MM.1S (cell line): ENCODE data around the gene WDR13.

Experiments
- DNase-seq: peaks from one replicate; pipeline ENCODE4 v3.0.0-alpha.2; 2015
- H2AFZ ChIP-seq: fragments of 300-600 bp; sonication (generic); 2 replicates; pipeline ENCODE4 v1.6.0; 2016; ENCODE audit warnings: antibody characterized with exemption, low read length
- H3F3A ChIP-seq: fragments of 300-600 bp; sonication (generic); 2 replicates; pipeline ENCODE4 v1.6.1; 2016; ENCODE audit warnings: mild to moderate bottlenecking, antibody characterized with exemption, low read length, moderate library complexity, mixed read lengths; ENCODE audit not compliant: insufficient read depth
- H3K27ac ChIP-seq: fragments of 300-600 bp; sonication (generic); 2 replicates; pipeline ENCODE4 v1.5.1; 2016; ENCODE audit warnings: mild to moderate bottlenecking, low read length
- H3K27me3 ChIP-seq: fragments of 300-600 bp; sonication (generic); replicated peaks from 2 replicates; pipeline ENCODE4 v1.6.0; 2016; ENCODE audit warnings: low read length; ENCODE audit not compliant: insufficient read depth
- H3K36me3 ChIP-seq: fragments of 300-600 bp; sonication (generic); replicated peaks from 2 replicates; pipeline ENCODE4 v1.6.1; 2016; ENCODE audit warnings: mild to moderate bottlenecking, low read length, mixed read lengths; ENCODE audit not compliant: insufficient read depth
- H3K4me1 ChIP-seq: fragments of 300-600 bp; sonication (generic); 2 replicates; pipeline ENCODE4 v1.6.1; 2016; ENCODE audit warnings: low read length, mixed read lengths
- H3K4me2 ChIP-seq: fragments of 300-600 bp; sonication (generic); 2 replicates; pipeline ENCODE4 v1.6.0; 2016; ENCODE audit warnings: low read depth, low read length
- H3K4me3 ChIP-seq: fragments of 300-600 bp; sonication (generic); 2 replicates; pipeline ENCODE4 v1.5.1; 2016; ENCODE audit warnings: low read length, mixed read lengths
- H3K79me2 ChIP-seq: fragments of 300-600 bp; sonication (generic); 2 replicates; pipeline ENCODE4 v1.6.1; 2016; ENCODE audit warnings: mixed run types, low read length, mixed read lengths
- H3K9ac ChIP-seq: fragments of 300-600 bp; sonication (generic); 2 replicates; pipeline ENCODE4 v1.6.1; 2016; ENCODE audit warnings: low read length, mixed read lengths
- H3K9me2 ChIP-seq: fragments of 300-600 bp; sonication (generic); replicated peaks from 2 replicates; pipeline ENCODE4 v1.6.1; 2016; ENCODE audit warnings: mild to moderate bottlenecking, low read length, mixed read lengths; ENCODE audit not compliant: insufficient read depth
- H3K9me3 ChIP-seq: fragments of 300-600 bp; sonication (generic); replicated peaks from 2 replicates; pipeline ENCODE4 v1.6.1; 2016; ENCODE audit warnings: mild to moderate bottlenecking, low read length, mixed read lengths; ENCODE audit not compliant: insufficient read depth
- H4K20me1 ChIP-seq: fragments of 300-600 bp; sonication (generic); 2 replicates; pipeline ENCODE4 v1.6.1; 2016; ENCODE audit warnings: mild to moderate bottlenecking, low read length, moderate library complexity, mixed read lengths; ENCODE audit not compliant: insufficient read depth
- EZH2 ChIP-seq: fragments of 300-600 bp; sonication (generic); optimal IDR thresholded peaks from 2 replicates; pipeline ENCODE3; 2017; ENCODE audit warnings: low read depth, mild to moderate bottlenecking, antibody characterized with exemption, low read length, mixed read lengths
- EZH2phosphoT487 ChIP-seq: fragments of 300-600 bp; sonication (generic); IDR thresholded peaks from 2 replicates; pipeline ENCODE4 v1.6.1; 2018; ENCODE audit warnings: antibody characterized with exemption, low read length
- TF ChIP-seq, protein P1 (sequence below): fragments of 300-600 bp; sonication (generic); IDR thresholded peaks from 2 replicates; pipeline ENCODE4 v1.5.1; 2016; ENCODE audit warnings: antibody characterized with exemption, low read length, mixed read lengths

WDR13 gene

DNA sequence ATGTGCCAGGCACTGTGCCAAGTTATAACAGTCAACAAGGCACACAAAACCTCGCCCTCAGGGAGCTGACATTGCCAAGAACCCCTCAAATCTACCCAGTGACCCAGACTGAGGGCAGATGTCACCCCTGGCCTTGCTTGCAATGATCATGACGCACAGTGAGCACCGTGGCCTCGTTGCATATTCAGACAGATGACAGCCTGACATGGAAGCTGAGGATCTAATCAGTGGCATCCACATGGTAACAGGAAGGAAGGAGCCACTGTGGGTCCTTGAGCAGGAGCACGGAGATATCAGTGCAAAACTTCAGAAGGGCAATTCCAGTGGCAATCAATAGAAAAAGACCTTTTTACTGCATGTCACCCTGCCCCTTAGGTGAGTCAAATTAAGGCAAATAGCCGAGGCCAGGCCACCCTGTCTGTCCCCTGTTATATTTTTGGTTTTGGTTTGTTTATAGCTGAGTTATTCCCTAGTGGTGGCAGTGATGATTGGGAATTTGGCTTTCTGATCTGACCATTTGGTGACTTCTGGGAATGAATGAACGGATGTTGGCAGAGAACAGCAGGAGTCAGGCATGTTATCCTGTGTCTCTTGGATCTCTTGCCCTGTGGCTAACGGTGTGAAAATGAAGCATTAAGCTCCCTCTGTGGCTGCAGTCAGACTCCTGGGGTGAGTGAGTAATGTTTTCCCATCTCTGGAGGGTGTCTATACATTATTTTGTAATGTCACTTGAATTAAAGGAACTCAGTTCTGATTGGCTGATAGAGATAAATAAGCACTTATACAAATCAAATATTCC lies 20.4 kb downstream of the WDR13 start:
- Histone ChIP-seq H3K36me3 (no peaks in the 10 kb centered on the region), H3K79me2 (no peaks in the 10 kb centered on the region), H3K27me3 (no peaks in the 10 kb centered on the region), H3K4me1 (no peaks in the 10 kb centered on the region), H3K9me2 (no peaks in the 10 kb centered on the region), H3K4me2 (no peak overlapping the region), H3K9me3 (no peaks in the 10 kb centered on the region), H4K20me1 (no peaks in the 10 kb centered on the region), H2AFZ (no peak overlapping the region), H3K27ac (no peak overlapping the region), H3F3A (no peaks in the 10 kb centered on the region), H3K4me3 (no peak overlapping the region), H3K9ac (no peak overlapping the region)
- TF ChIP-seq EZH2phosphoT487 (no peak), EZH2 (no peak)
- TF ChIP-seq, protein P1, sequence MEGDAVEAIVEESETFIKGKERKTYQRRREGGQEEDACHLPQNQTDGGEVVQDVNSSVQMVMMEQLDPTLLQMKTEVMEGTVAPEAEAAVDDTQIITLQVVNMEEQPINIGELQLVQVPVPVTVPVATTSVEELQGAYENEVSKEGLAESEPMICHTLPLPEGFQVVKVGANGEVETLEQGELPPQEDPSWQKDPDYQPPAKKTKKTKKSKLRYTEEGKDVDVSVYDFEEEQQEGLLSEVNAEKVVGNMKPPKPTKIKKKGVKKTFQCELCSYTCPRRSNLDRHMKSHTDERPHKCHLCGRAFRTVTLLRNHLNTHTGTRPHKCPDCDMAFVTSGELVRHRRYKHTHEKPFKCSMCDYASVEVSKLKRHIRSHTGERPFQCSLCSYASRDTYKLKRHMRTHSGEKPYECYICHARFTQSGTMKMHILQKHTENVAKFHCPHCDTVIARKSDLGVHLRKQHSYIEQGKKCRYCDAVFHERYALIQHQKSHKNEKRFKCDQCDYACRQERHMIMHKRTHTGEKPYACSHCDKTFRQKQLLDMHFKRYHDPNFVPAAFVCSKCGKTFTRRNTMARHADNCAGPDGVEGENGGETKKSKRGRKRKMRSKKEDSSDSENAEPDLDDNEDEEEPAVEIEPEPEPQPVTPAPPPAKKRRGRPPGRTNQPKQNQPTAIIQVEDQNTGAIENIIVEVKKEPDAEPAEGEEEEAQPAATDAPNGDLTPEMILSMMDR, result no peak
- DNase-seq, result no peak

DNA sequence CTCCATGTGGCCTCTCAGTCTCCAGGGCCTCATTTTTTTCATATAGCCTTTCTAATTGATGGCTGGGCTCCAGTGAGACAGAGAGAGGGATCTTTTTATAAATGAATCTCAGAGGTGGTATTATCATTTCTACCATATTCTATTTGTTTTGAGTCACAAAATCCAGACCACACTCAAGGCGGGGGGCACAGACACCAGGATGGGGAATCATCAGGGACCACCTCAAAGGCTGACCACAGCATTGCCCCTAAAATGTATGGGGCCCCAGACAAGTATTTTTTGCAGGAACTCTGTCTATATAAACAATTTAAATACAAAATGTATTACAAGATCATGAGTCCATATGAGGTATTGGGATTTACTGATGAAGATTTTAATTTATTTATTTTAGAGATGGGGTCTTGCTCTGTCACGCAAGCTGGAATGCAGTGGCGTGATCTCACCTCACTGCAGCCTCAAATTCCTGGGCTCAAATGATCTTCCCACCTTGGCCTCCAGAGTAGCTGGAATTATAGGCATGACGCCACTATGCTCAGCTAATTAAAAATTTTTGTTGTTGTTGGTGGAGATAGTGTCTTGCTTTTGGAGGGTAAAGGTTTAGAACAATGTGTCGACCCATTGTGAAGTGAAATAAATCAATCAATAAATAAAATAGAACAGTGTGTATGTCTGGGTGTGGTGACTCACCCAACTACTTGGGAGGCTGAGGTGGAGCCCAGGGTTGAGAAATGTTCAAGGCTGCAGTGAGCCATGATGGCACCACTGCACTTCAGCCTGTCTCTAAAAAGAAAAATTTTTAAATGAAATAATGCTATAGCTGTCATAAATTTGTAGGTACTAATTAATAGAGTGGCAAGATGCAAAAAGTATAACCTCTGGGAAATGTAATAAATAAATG lies 29.4 kb downstream of the WDR13 start:
- H3K4me2 ChIP-seq, result no peak overlapping the region
- no peak overlapping the region for H3K4me3 ChIP-seq
- H3K9me3 ChIP-seq, result no peaks in the 10 kb centered on the region
- no peak for DNase-seq
- H2AFZ ChIP-seq, result no peak overlapping the region
- no peaks in the 10 kb centered on the region; the same call in 1 of the 2 replicates for H3F3A ChIP-seq
- no peak overlapping the region for H3K27ac ChIP-seq
- no peaks in the 10 kb centered on the region for H3K36me3 ChIP-seq
- H4K20me1 ChIP-seq, result no peaks in the 10 kb centered on the region
- H3K27me3 ChIP-seq, result no peaks in the 10 kb centered on the region
- no peaks in the 10 kb centered on the region for H3K9me2 ChIP-seq
- peaks cover under 1% of the 10 kb centered on the region; the same call in 1 of the 2 replicates for H3K4me1 ChIP-seq
- H3K9ac ChIP-seq, result no peak overlapping the region
- TF ChIP-seq EZH2phosphoT487 (no peak), EZH2 (no peak)
- TF ChIP-seq, protein P1, result no peak
- H3K79me2 ChIP-seq, result no peaks in the 10 kb centered on the region

DNA sequence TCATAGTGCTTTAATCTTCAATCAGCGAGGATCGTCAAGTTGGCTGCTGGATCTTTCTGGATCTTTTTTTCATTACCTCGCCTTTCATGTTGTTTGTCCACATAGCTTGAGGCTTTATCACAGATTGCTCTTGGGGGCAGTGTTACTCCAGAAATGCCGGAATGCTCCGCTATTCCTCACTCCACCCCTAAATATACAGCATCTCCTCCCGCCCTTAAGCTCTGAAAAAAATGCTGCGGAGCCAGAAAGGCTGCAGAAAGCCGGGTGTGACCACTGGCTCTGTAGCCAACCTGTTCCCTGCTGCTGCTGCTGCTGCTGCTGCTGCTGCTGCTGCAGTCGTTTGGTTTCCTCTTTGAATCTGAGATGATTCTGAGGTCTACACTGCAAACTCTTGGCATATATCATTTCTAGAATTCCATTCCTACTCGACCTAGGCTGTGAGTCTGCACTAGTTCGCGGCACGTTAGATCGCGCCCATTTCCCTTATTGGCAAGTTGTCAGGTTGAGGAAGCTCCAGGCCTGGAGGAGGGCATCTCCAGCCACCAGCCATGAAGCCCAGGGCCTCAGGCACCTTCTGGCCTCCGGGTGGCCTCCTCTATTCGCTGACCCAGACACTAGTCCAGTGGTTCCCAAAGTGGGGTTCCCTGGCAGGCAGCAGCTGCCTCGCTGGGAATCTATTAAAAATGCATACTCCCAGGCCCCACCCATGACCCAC lies 34.2 kb downstream of the WDR13 start:
- peak overlapping the region; percentile 65 for H2AFZ ChIP-seq
- TF ChIP-seq, protein P1, result peak; percentile 45
- TF ChIP-seq EZH2phosphoT487 (no peak), EZH2 (no peak)
- H3K27me3 ChIP-seq, result no peaks in the 10 kb centered on the region
- no peaks in the 10 kb centered on the region for H3K9me3 ChIP-seq
- H3K9ac ChIP-seq, result no peak overlapping the region
- DNase-seq, result peak; percentile 88
- H3K4me1 ChIP-seq, result peaks cover 9% of the 10 kb centered on the region
- H3K27ac ChIP-seq, result peak overlapping the region; percentile 60; the same call in 1 of the 2 replicates
- peak overlapping the region; percentile 37 for H3K4me3 ChIP-seq
- H3K9me2 ChIP-seq, result no peaks in the 10 kb centered on the region
- no peaks in the 10 kb centered on the region; the same call in 1 of the 2 replicates for H3F3A ChIP-seq
- no peaks in the 10 kb centered on the region for H4K20me1 ChIP-seq
- no peaks in the 10 kb centered on the region for H3K36me3 ChIP-seq
- no peaks in the 10 kb centered on the region for H3K79me2 ChIP-seq
- peak overlapping the region; percentile 63 for H3K4me2 ChIP-seq
